AG10803 (cell line): ENCODE data around the gene NR3C2.

Experiments used
- DNase-seq: peaks from one replicate; pipeline ENCODE4 v3.0.0; 2010; ENCODE audit warnings: low read depth
- H3K4me3 ChIP-seq: 2 replicates; pipeline ENCODE4 v1.5.1; 2011; ENCODE audit warnings: mild to moderate bottlenecking, low read length, control low read depth
- TF ChIP-seq, protein P1 (sequence below): conservative IDR thresholded peaks from 2 replicates; pipeline ENCODE4 v1.5.1; 2011; ENCODE audit warnings: mild to moderate bottlenecking, low read length, control low read depth, inconsistent platforms

NR3C2 gene

DNA sequence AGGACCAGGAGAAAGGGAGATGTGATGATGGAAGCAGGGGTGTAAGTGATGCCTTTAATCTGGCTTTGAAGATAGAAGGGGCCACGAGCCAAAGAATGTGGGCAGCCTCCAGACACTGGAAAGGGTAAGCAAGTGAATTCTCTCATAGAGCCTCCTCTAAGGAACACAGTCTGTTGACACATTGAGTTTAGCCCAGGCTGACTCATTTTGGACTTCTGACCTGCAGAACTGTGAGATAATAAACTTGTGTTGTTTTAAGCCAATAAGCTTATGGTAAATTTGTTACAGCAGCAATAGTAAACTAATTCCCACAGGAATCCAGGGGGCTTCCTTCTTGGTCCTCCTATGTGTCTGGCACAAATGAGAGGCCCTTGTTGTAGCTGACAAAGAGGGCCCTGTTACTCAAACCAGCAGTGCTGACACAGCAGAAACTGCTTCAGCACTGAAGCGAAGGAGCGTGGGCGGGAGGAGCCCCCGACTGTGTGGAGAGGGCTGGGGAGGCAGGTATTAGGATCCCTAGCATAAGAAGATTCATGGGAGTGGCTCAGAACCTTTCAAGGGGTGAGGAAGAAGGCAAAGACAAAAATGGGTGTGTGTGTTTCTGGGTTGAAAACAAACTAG lies 268.7 kb downstream of the NR3C2 start:
- DNase-seq = no peak
- H3K4me3 ChIP-seq = no peak overlapping the region
- TF ChIP-seq, protein P1, sequence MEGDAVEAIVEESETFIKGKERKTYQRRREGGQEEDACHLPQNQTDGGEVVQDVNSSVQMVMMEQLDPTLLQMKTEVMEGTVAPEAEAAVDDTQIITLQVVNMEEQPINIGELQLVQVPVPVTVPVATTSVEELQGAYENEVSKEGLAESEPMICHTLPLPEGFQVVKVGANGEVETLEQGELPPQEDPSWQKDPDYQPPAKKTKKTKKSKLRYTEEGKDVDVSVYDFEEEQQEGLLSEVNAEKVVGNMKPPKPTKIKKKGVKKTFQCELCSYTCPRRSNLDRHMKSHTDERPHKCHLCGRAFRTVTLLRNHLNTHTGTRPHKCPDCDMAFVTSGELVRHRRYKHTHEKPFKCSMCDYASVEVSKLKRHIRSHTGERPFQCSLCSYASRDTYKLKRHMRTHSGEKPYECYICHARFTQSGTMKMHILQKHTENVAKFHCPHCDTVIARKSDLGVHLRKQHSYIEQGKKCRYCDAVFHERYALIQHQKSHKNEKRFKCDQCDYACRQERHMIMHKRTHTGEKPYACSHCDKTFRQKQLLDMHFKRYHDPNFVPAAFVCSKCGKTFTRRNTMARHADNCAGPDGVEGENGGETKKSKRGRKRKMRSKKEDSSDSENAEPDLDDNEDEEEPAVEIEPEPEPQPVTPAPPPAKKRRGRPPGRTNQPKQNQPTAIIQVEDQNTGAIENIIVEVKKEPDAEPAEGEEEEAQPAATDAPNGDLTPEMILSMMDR = no peak

DNA sequence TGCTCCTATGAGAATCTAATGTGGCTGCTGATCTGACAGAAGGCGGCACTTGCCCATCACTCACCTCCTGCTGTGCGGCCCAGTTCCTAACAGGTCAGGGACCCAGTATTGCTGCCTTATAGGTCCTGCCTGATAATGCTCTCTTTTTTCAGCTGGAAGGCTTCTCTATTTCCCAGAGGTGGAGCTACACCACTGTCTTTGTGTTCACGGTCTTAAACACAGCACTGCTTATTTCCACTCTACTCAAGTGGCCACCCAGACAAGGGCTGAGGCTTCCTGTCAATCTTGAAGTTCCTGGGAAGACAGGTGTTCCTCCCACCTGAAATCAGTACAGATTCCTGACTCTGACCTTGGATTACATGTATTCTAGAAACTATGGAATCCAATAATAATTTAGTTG lies 270.6 kb downstream of the NR3C2 start:
- no peak for DNase-seq
- TF ChIP-seq, protein P1 = no peak
- no peak overlapping the region for H3K4me3 ChIP-seq

DNA sequence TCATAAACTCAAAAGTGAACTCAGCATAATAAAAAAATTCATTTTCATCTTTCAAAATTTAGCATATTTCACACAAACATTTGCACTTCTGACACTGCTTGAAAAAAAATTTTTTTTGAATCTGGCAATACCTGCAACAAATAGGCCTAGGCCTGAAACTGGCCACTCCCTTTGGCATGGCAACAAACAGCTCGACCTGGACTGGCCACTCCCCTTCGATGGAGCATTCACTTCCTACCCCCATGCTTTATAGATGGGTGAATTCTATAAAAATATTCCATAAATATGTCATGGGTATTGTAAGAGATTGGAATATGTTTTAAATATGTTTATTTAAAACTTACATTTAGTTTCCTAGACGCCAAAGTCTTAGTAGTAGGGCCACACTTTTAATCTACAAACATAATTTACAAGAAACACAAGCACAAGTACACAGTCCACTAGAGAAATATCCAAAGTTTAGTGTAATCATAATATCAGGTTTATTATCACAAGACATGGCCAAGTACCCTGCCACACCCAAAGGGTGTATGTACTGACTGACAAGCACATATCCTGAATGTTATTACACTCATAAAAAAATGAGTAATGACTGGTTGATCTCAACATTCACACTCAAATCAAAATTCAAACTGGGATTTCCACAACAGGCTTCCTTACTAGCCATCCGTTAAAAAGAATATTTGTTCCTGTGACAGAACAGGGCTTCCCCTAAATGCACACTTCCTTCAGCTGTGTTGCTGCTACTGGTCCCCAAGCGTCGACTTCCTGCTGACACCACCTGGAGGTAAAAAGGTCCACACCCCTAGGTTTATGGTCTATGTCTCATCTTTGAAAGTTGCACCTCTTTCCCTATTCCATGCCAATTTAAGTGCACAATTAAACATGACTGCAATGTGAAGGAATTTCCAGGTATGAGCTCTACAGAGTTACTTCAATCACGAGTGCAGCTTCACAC lies 271.5 kb downstream of the NR3C2 start:
- TF ChIP-seq, protein P1 = no peak
- no peak for DNase-seq
- H3K4me3 ChIP-seq = no peak overlapping the region

DNA sequence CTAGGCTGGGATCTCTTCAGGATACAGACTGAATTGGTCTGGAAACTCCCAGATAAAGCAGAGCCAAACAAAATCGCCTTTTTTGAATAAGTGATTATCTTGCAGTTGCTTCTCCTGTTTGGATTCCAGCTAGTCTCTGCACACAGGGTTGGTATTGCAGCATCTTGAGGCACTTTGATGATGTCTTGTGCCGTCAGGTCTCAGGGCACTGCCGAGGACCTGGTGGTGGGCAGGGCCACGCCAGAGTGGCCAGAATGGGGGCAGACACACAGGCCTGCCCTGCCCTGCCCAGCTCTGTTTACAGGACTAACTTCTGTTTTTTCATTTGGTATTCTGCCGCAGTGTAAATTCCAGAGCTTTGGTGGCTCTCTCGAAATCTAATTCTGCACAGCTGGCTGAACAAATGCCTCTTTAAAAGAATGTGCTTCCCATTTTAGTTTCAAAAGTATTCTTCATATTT lies 276.1 kb downstream of the NR3C2 start:
- peak overlapping the region; percentile 46 for H3K4me3 ChIP-seq
- DNase-seq = peak; percentile 67
- TF ChIP-seq, protein P1 = no peak

DNA sequence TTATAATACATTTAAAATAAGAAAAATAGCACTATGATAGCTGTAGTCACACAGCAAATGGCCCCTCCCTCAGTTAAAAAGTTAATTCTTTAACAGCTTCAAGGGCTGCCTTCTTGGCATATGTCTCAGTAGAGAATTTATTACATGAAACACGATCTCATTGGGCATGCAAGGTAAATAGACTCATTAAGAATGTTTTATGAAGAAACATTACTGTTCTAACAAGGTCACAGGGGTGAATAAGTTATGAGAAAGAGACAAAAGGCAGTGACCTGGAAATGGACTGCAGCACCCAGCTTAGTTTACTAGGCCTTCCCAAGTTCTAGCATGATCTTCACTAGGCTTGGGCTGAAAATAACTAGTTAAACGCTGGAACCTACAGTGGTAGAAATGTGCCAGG lies 277.7 kb downstream of the NR3C2 start:
- TF ChIP-seq, protein P1 = no peak
- H3K4me3 ChIP-seq = no peak overlapping the region
- DNase-seq = no peak

DNA sequence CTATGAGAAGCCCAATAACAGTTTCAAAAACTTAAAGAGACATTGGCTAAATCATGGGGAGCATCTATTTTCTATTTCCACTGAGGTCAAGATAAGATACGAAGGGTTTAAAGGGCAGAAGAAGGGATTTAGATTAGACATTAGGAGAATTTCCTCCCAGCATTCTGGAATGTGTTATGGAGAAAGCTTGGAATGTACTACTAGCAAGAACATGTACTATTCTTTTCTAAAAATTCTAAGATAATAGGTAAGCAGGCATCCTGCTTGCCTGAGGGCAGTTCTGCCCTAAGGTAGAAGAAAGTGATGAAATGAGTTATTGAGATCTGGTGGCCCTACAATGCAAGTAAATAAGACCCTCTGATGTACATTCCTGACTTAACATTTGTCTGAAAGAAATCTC lies 279.2 kb downstream of the NR3C2 start:
- no peak overlapping the region for H3K4me3 ChIP-seq
- DNase-seq = no peak
- TF ChIP-seq, protein P1 = no peak

DNA sequence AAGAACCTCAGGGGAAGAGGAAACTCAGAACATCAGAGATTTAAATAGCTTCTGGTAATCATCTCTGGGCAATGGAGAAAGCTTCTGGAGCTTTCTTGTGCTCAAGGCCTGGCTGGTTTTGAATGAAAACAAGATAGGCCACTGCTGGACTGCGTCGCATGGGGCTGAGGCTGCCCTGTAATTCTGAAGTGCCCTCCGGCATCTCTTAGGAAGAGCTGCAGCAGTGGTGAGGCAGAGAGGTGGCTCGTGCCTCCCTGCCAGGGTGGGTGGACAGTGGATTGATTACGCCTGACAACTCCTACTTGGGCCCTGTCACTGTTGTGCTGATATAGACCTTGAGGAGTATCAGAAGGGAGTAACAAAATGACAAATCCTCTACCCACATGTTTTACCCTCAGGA lies 279.7 kb downstream of the NR3C2 start:
- TF ChIP-seq, protein P1 = no peak
- no peak overlapping the region for H3K4me3 ChIP-seq
- no peak for DNase-seq
